HG03060 (cell line): Measurements from ENCODE around the gene CMTM2.
"Not testable (repeated sequence)": the region's sequence is repeated elsewhere in the genome, so short reads cannot be mapped to it uniquely, and the experiment has no call there.

ENCODE experiments used
- ATAC-seq: cut with Tn5 transposase; IDR thresholded peaks from one replicate; pipeline ENCODE4 v1.9.1; 2021; ENCODE audit warnings: low read depth, moderate number of reproducible peaks; ENCODE audit not compliant: unreplicated experiment

Gene CMTM2

GRCh38 chr16:66580605-66581209, 1.4 kb downstream of the CMTM2 start:
- ATAC-seq, result no peak

- ATAC-seq, result no peak
Observed at GRCh38 chr16:66581246-66581952, 2.1 kb downstream of the CMTM2 start.

GRCh38 chr16:66585481-66586239, 6.4 kb downstream of the CMTM2 start:
- no peak for ATAC-seq

GRCh38 chr16:66587881-66588600, 8.8 kb downstream of the CMTM2 start:
- no peak for ATAC-seq

- ATAC-seq, result no peak
Observed at GRCh38 chr16:66588981-66589713, 9.9 kb downstream of the CMTM2 start.

- no peak for ATAC-seq
Observed at GRCh38 chr16:66590322-66590721, 11.1 kb downstream of the CMTM2 start.

GRCh38 chr16:66591018-66591417, 11.8 kb downstream of the CMTM2 start:
- no peak for ATAC-seq

- no peak for ATAC-seq
Observed at GRCh38 chr16:66592241-66592640, 13.0 kb downstream of the CMTM2 start.

GRCh38 chr16:66592814-66593213, 13.6 kb downstream of the CMTM2 start:
- ATAC-seq, result no peak

GRCh38 chr16:66594739-66595138, 15.5 kb downstream of the CMTM2 start:
- ATAC-seq, result no peak

GRCh38 chr16:66596559-66596958, 17.3 kb downstream of the CMTM2 start:
- not testable (repeated sequence) for ATAC-seq

- no peak for ATAC-seq
Observed at GRCh38 chr16:66596986-66597848, 18.0 kb downstream of the CMTM2 start.

- ATAC-seq, result no peak
Observed at GRCh38 chr16:66598111-66598510, 18.8 kb downstream of the CMTM2 start.

- ATAC-seq, result no peak
Observed at GRCh38 chr16:66599726-66600125, 20.5 kb downstream of the CMTM2 start.

- ATAC-seq, result no peak
Observed at GRCh38 chr16:66600477-66600876, 21.2 kb downstream of the CMTM2 start.

GRCh38 chr16:66601471-66601870, 22.2 kb downstream of the CMTM2 start:
- ATAC-seq, result no peak

GRCh38 chr16:66603537-66604375, 24.5 kb downstream of the CMTM2 start:
- ATAC-seq, result no peak

- ATAC-seq, result no peak
Observed at GRCh38 chr16:66604376-66605176, 25.3 kb downstream of the CMTM2 start, which contains the start of gene CMTM3. TSS of gene CMTM3 (plus strand) at chr16:66604704. CDS start at chr16:66604806, 102 bp downstream.
